Hepatocyte (in vitro differentiated cells): ENCODE data around the gene C16orf82.

ENCODE experiments used
- EZH2 ChIP-seq: fragments of 200-600 bp; sonication (generic); IDR thresholded peaks from 2 replicates; pipeline ENCODE4 v1.6.1; 2016; ENCODE audit warnings: antibody characterized with exemption, mild to moderate bottlenecking, borderline replicate concordance
- EZH2phosphoT487 ChIP-seq: fragments of 200-600 bp; sonication (generic); IDR thresholded peaks from one replicate; pipeline ENCODE4 v1.6.1; 2018; ENCODE audit warnings: antibody characterized with exemption, mild to moderate bottlenecking, low read depth, moderate library complexity; ENCODE audit not compliant: unreplicated experiment, severe bottlenecking
- TF ChIP-seq, protein P1 (sequence below): fragments of 200-600 bp; sonication (generic); IDR thresholded peaks from 2 replicates; pipeline ENCODE4 v1.5.1; 2016; ENCODE audit warnings: antibody characterized with exemption, mild to moderate bottlenecking; ENCODE audit not compliant: poor library complexity

GRCh38 chr16:27114006-27114405 is 47.3 kb downstream of the C16orf82 start:
- TF ChIP-seq, protein P1, sequence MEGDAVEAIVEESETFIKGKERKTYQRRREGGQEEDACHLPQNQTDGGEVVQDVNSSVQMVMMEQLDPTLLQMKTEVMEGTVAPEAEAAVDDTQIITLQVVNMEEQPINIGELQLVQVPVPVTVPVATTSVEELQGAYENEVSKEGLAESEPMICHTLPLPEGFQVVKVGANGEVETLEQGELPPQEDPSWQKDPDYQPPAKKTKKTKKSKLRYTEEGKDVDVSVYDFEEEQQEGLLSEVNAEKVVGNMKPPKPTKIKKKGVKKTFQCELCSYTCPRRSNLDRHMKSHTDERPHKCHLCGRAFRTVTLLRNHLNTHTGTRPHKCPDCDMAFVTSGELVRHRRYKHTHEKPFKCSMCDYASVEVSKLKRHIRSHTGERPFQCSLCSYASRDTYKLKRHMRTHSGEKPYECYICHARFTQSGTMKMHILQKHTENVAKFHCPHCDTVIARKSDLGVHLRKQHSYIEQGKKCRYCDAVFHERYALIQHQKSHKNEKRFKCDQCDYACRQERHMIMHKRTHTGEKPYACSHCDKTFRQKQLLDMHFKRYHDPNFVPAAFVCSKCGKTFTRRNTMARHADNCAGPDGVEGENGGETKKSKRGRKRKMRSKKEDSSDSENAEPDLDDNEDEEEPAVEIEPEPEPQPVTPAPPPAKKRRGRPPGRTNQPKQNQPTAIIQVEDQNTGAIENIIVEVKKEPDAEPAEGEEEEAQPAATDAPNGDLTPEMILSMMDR, result no peak
- no peak for TF ChIP-seq EZH2
- TF ChIP-seq EZH2phosphoT487, result no peak
